Ishikawa (cell line): ENCODE results near the gene CAMTA1.

Source experiments
- CEBPB ChIP-seq: IDR thresholded peaks from 2 replicates; pipeline ENCODE4 v1.6.1; 2012
- CREB1 ChIP-seq: IDR thresholded peaks from 2 replicates; pipeline ENCODE4 v1.6.1; 2012; ENCODE audit warnings: low read depth
- EGR1 ChIP-seq: IDR thresholded peaks from 2 replicates; pipeline ENCODE4 v1.6.1; 2012
- EP300 ChIP-seq: IDR thresholded peaks from 2 replicates; pipeline ENCODE4 v1.6.1; 2012; ENCODE audit warnings: borderline replicate concordance
- FOXM1 ChIP-seq: IDR thresholded peaks from 2 replicates; pipeline ENCODE4 v1.6.1; 2012; ENCODE audit warnings: low read depth, borderline replicate concordance
- NFIC ChIP-seq: IDR thresholded peaks from 2 replicates; pipeline ENCODE4 v1.6.1; 2012
- RAD21 ChIP-seq: IDR thresholded peaks from 2 replicates; pipeline ENCODE4 v1.6.1; 2012; ENCODE audit warnings: low read depth
- TAF1 ChIP-seq: IDR thresholded peaks from 2 replicates; pipeline ENCODE4 v1.6.1; 2012; ENCODE audit warnings: low read depth, mild to moderate bottlenecking
- TCF12 ChIP-seq: IDR thresholded peaks from 2 replicates; pipeline ENCODE4 v1.6.1; 2012; ENCODE audit warnings: low read depth
- TEAD4 ChIP-seq: IDR thresholded peaks from 2 replicates; pipeline ENCODE4 v1.6.1; 2012
- YY1 ChIP-seq: IDR thresholded peaks from 2 replicates; pipeline ENCODE4 v1.6.1; 2012; ENCODE audit warnings: low read depth
- ZBTB7A ChIP-seq: IDR thresholded peaks from 2 replicates; pipeline ENCODE4 v1.6.1; 2012; ENCODE audit warnings: low read depth
- TF ChIP-seq, protein P1 (sequence below): IDR thresholded peaks from 2 replicates; pipeline ENCODE4 v1.6.1; 2012; ENCODE audit warnings: low read depth, mild to moderate bottlenecking
- TF ChIP-seq, protein P2 (sequence below): IDR thresholded peaks from 2 replicates; pipeline ENCODE4 v1.6.1; 2012
- TF ChIP-seq, protein P3 (sequence below): IDR thresholded peaks from 2 replicates; pipeline ENCODE4 v1.6.1; 2012

The CAMTA1 gene

DNA sequence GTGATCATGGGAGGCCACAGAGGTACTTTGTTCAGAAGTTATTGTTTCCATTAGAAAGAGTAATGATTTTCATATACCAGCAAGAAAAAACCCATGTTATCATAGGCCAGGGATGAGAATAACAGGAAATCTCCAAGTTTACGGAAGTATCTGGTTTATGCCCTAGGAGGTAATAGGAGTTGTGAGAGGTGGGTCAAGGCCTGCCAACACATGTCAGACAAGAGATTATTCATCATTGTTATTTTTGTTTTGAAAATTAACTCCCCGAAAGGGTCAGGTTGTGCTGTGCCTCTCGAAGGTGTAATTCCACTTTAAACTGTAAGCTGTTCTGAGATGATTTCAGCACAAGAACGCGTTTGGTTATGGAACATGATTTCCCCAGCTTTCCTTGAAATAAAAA is 218.4 kb downstream of the CAMTA1 start:
- TF ChIP-seq TCF12, result no peak
- no peak for TF ChIP-seq CREB1
- no peak for TF ChIP-seq YY1
- TF ChIP-seq RAD21, result no peak
- TF ChIP-seq, protein P1, sequence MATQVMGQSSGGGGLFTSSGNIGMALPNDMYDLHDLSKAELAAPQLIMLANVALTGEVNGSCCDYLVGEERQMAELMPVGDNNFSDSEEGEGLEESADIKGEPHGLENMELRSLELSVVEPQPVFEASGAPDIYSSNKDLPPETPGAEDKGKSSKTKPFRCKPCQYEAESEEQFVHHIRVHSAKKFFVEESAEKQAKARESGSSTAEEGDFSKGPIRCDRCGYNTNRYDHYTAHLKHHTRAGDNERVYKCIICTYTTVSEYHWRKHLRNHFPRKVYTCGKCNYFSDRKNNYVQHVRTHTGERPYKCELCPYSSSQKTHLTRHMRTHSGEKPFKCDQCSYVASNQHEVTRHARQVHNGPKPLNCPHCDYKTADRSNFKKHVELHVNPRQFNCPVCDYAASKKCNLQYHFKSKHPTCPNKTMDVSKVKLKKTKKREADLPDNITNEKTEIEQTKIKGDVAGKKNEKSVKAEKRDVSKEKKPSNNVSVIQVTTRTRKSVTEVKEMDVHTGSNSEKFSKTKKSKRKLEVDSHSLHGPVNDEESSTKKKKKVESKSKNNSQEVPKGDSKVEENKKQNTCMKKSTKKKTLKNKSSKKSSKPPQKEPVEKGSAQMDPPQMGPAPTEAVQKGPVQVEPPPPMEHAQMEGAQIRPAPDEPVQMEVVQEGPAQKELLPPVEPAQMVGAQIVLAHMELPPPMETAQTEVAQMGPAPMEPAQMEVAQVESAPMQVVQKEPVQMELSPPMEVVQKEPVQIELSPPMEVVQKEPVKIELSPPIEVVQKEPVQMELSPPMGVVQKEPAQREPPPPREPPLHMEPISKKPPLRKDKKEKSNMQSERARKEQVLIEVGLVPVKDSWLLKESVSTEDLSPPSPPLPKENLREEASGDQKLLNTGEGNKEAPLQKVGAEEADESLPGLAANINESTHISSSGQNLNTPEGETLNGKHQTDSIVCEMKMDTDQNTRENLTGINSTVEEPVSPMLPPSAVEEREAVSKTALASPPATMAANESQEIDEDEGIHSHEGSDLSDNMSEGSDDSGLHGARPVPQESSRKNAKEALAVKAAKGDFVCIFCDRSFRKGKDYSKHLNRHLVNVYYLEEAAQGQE, result no peak
- no peak for TF ChIP-seq EP300
- no peak for TF ChIP-seq NFIC
- TF ChIP-seq, protein P2, sequence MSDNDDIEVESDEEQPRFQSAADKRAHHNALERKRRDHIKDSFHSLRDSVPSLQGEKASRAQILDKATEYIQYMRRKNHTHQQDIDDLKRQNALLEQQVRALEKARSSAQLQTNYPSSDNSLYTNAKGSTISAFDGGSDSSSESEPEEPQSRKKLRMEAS, result no peak
- no peak for TF ChIP-seq TEAD4
- TF ChIP-seq EGR1, result no peak
- TF ChIP-seq FOXM1, result no peak
- no peak for TF ChIP-seq CEBPB
- TF ChIP-seq ZBTB7A, result no peak
- TF ChIP-seq TAF1, result no peak
- TF ChIP-seq, protein P3, sequence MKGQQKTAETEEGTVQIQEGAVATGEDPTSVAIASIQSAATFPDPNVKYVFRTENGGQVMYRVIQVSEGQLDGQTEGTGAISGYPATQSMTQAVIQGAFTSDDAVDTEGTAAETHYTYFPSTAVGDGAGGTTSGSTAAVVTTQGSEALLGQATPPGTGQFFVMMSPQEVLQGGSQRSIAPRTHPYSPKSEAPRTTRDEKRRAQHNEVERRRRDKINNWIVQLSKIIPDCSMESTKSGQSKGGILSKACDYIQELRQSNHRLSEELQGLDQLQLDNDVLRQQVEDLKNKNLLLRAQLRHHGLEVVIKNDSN, result no peak

DNA sequence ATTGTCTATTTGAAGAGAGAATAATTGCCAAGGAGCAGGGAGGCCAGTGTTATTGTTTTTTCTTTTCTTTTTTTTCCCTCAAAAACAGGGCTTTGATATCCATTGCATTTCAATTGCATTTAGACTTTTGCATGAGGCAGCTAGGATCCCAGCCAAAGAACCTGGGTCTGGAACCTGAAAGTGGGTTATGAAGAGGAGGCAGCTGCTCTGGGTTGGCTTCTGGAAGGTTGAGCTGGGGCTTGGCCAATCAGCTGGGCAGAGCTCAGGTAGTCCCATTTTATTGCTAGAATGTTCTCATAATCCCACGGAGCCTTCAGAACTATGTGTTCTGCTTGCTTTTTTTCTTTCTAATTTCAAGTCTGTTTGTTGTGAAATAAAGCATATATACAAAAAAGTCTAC is 218.9 kb downstream of the CAMTA1 start:
- TF ChIP-seq, protein P3, result no peak
- no peak for TF ChIP-seq RAD21
- no peak for TF ChIP-seq TEAD4
- TF ChIP-seq YY1, result no peak
- TF ChIP-seq CREB1, result no peak
- TF ChIP-seq EP300, result no peak
- TF ChIP-seq, protein P1, result no peak

DNA sequence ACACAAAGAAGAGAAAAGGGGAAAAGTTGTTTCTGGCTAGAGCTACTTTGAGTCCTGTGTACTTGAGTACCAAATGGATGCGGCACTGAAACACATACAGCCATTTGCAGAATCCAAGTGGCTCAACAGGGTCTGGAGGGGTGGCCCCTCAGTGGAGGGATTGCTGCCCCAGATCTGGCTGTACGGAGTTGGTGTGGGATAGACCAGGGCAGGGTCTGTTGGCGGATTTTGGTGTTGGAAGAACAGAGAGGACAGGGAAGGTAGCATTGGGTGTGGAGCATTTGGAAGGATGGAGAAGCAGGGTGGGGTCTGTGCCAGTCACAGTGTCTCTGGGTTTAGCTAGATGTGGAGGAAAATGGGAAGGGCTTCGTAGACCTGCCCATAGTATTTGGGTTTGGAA is 220.5 kb downstream of the CAMTA1 start:
- TF ChIP-seq, protein P1, result no peak
- TF ChIP-seq TAF1 (no peak), NFIC (no peak), CEBPB (no peak), CREB1 (no peak), EGR1 (no peak), TEAD4 (no peak), TCF12 (no peak), EP300 (no peak), FOXM1 (no peak), YY1 (no peak), RAD21 (no peak), ZBTB7A (no peak)
- TF ChIP-seq, protein P3, result no peak
- TF ChIP-seq, protein P2, result no peak
